Small intestine (tissue), 7 donors: ENCODE measurements around the gene ADGRF5. TPM values are rescaled to one million over a fixed set of nuclear protein-coding genes. Genes with fewer than 3 reads are reported as not detected.

Source experiments
- DNase-seq, 2 donors: peaks; one replicate each; pipeline versions ENCODE4 v3.0.0 to v3.0.0-alpha.2; 2013
- FAIRE-seq: peaks from 2 replicates; lab custom pipeline; 2012; peaks lifted over from hg19 to GRCh38; lab: Jason Lieb, UNC
- H3K27ac ChIP-seq, 3 donors: one replicate each; pipeline ENCODE4 v1.5.1; 2013; ENCODE audit warnings: low read length in 2 of 3, mild to moderate bottlenecking in 2 of 3, control low read depth in 1 of 3, inconsistent platforms in 1 of 3, low read depth in 1 of 3, moderate library complexity in 1 of 3
- H3K27me3 ChIP-seq, 3 donors: one replicate each; pipeline ENCODE4 v1.6.1; 2013; ENCODE audit warnings: low read length in 3 of 3, inconsistent platforms in 1 of 3; ENCODE audit not compliant: control insufficient read depth in 3 of 3, insufficient read depth in 3 of 3
- H3K36me3 ChIP-seq, 3 donors: one replicate each; pipeline ENCODE4 v1.6.1; 2013; ENCODE audit warnings: low read length in 3 of 3, inconsistent platforms in 1 of 3, low read depth in 1 of 3, mild to moderate bottlenecking in 1 of 3, moderate library complexity in 1 of 3; ENCODE audit not compliant: control insufficient read depth in 3 of 3, insufficient read depth in 2 of 3
- H3K4me1 ChIP-seq, 3 donors: one replicate each; pipeline ENCODE4 v1.6.1; 2013; ENCODE audit warnings: low read length in 2 of 3, inconsistent platforms in 1 of 3, low read depth in 1 of 3, mild to moderate bottlenecking in 1 of 3, moderate library complexity in 1 of 3; ENCODE audit not compliant: control insufficient read depth in 3 of 3, insufficient read depth in 2 of 3
- H3K4me3 ChIP-seq, 3 donors: one replicate each; pipeline ENCODE4 v1.5.1; 2013; ENCODE audit warnings: low read length in 3 of 3, control low read depth in 1 of 3, inconsistent platforms in 1 of 3, low read depth in 1 of 3, mild to moderate bottlenecking in 1 of 3, moderate library complexity in 1 of 3
- H3K9me3 ChIP-seq, 2 donors: one replicate each; pipeline ENCODE4 v1.6.1; 2013; ENCODE audit warnings: low read depth in 1 of 2, low read length in 1 of 2; ENCODE audit not compliant: control insufficient read depth in 2 of 2, insufficient read depth in 1 of 2
- WGBS, 3 donors: extraction: QIAGEN DNeasy Blood & Tissue Kit; methylation state at CpG; one replicate each; pipeline ENCODE4 v1.1.7; 2013; 5-methylcytosine and 5-hydroxymethylcytosine counted together
- polyA plus RNA-seq, 4 donors: library from polyadenylated mRNA; stranded (reverse) in 3 of 4; unstranded in 1 of 4; fragments of 200-250 nt in 3 of 4; fragments of 120-200 nt in 1 of 4; gene quantifications; one replicate each; pipeline versions ENCODE4 v1.2.1 to v1.2.3, GENCODE V29; 2013
- donor health status: healthy with polysubstance abuse.
- donor health status: control.
- donor health status: control.
- donor health status: Bipolar disorder and iron deficiency.
- donor health status: healthy.

The ADGRF5 gene
- polyA plus RNA-seq, 4 donors = 0.45 to 7.4 (median 3.0) TPM

- no peak for FAIRE-seq
Measured at GRCh38 chr6:46961232-46961631, 39.5 kb upstream of the ADGRF5 start.

GRCh38 chr6:46959419-46959818 lies 37.7 kb upstream of the ADGRF5 start:
- Histone ChIP-seq H3K4me1 (no peaks in the 10 kb centered on the region), H3K9me3 (no peaks in the 10 kb centered on the region), H3K27ac (no peak overlapping the region), H3K4me3 (no peak overlapping the region), H3K27me3 (no peaks in the 10 kb centered on the region), H3K36me3 (no peaks in the 10 kb centered on the region)
- no peak for FAIRE-seq
- DNase-seq = no peak

More at GRCh38 chr6:46961232-46961631, 39.5 kb upstream of the ADGRF5 start:
- Histone ChIP-seq H3K27me3 (no peaks in the 10 kb centered on the region), H3K36me3 (no peaks in the 10 kb centered on the region), H3K4me1 (no peaks in the 10 kb centered on the region), H3K27ac (no peak overlapping the region), H3K9me3 (no peaks in the 10 kb centered on the region), H3K4me3 (no peak overlapping the region)
- no peak for DNase-seq

- DNase-seq = no peak
- WGBS, 3 donors = 94 to 96% (median 96%) methylated on average over 6 of the region's 6 CpGs
- no peak for FAIRE-seq
Measured at GRCh38 chr6:46956409-46956808, 34.7 kb upstream of the ADGRF5 start.

GRCh38 chr6:46954837-46955451 lies 33.2 kb upstream of the ADGRF5 start:
- Histone ChIP-seq H3K36me3 (no peaks in the 10 kb centered on the region), H3K9me3 (no peaks in the 10 kb centered on the region), H3K4me3 (no peak overlapping the region), H3K4me1 (no peaks in the 10 kb centered on the region), H3K27ac (no peak overlapping the region), H3K27me3 (no peaks in the 10 kb centered on the region)
- no peak for FAIRE-seq
- DNase-seq = no peak
- WGBS, 3 donors = 43 to 56% (median 52%) methylated on average over 4 of the region's 4 CpGs

More at GRCh38 chr6:46956409-46956808, 34.7 kb upstream of the ADGRF5 start:
- no peaks in the 10 kb centered on the region for H3K9me3 ChIP-seq
- H3K27ac ChIP-seq = no peak overlapping the region
- H3K27me3 ChIP-seq = no peaks in the 10 kb centered on the region
- H3K4me1 ChIP-seq = no peaks in the 10 kb centered on the region
- no peaks in the 10 kb centered on the region for H3K36me3 ChIP-seq
- H3K4me3 ChIP-seq = no peak overlapping the region

- no peaks in the 10 kb centered on the region for H3K27me3 ChIP-seq
- no peak overlapping the region for H3K27ac ChIP-seq
- H3K4me1 ChIP-seq = no peaks in the 10 kb centered on the region
- FAIRE-seq (no peak), DNase-seq (no peak)
- no peak overlapping the region for H3K4me3 ChIP-seq
- WGBS, 3 donors = 74 to 85% (median 77%) methylated on average over 4 of the region's 4 CpGs
- no peaks in the 10 kb centered on the region for H3K9me3 ChIP-seq
- H3K36me3 ChIP-seq = no peaks in the 10 kb centered on the region
Measured at GRCh38 chr6:46953921-46954320, 32.2 kb upstream of the ADGRF5 start.

GRCh38 chr6:46949632-46950280 lies 28.0 kb upstream of the ADGRF5 start:
- FAIRE-seq (no peak), DNase-seq (peak; percentile 23 to 55)
- 28 to 56% (median 38%) methylated on average over 8 of the region's 8 CpGs for WGBS, 3 donors
- H3K27me3 ChIP-seq = peaks cover 0 to 3% (median 0%) of the 10 kb centered on the region in 3 donors
- H3K9me3 ChIP-seq = no peaks in the 10 kb centered on the region
- H3K4me1 ChIP-seq = no peaks in the 10 kb centered on the region
- peak overlapping the region in 1 of 3 donors; percentile 47 for H3K27ac ChIP-seq
- H3K36me3 ChIP-seq = no peaks in the 10 kb centered on the region
- H3K4me3 ChIP-seq = no peak overlapping the region

- no peaks in the 10 kb centered on the region for H3K4me1 ChIP-seq
- 81 to 91% (median 87%) methylated on average over 8 of the region's 8 CpGs for WGBS, 3 donors
- peak overlapping the region in 1 of 3 donors; percentile 29 for H3K27ac ChIP-seq
- FAIRE-seq (no peak), DNase-seq (no peak)
- peaks cover 0 to 3% (median 0%) of the 10 kb centered on the region in 3 donors for H3K27me3 ChIP-seq
- H3K36me3 ChIP-seq = no peaks in the 10 kb centered on the region
- no peaks in the 10 kb centered on the region for H3K9me3 ChIP-seq
- H3K4me3 ChIP-seq = no peak overlapping the region
Measured at GRCh38 chr6:46948699-46949098, 27.0 kb upstream of the ADGRF5 start.

- 69 to 91% (median 91%) methylated on average over 5 of the region's 5 CpGs for WGBS, 3 donors
- no peak for DNase-seq
- FAIRE-seq = no peak
- no peaks in the 10 kb centered on the region for H3K4me1 ChIP-seq
- no peaks in the 10 kb centered on the region for H3K36me3 ChIP-seq
- peaks cover 0 to 3% (median 0%) of the 10 kb centered on the region in 3 donors for H3K27me3 ChIP-seq
- H3K27ac ChIP-seq = peak overlapping the region in 1 of 3 donors; percentile 32
- H3K9me3 ChIP-seq = no peaks in the 10 kb centered on the region
- no peak overlapping the region for H3K4me3 ChIP-seq
Measured at GRCh38 chr6:46947497-46947896, 25.8 kb upstream of the ADGRF5 start.
